Activated CD4-positive, alpha-beta T cell treated with anti-CD3 and anti-CD28 coated beads, Interleukin-2, amount 10 ng/mL, durations not matched to agents 24 days and 14 days (primary cell): ENCODE results near the gene TRPC4AP. TPM values are rescaled to one million over a fixed set of nuclear protein-coding genes. Genes with fewer than 3 reads are reported as not detected.

Source experiments
- DNase-seq: peaks from one replicate; pipeline ENCODE4 v3.0.0; 2022
- H3K27ac Mint-ChIP-seq: one replicate; pipeline ENCODE4 v1.8.0; 2022; ENCODE audit warnings: mild to moderate bottlenecking, mixed read lengths
- H3K27me3 Mint-ChIP-seq: one replicate; pipeline ENCODE4 v1.8.0; 2022; ENCODE audit warnings: mixed read lengths
- H3K36me3 Mint-ChIP-seq: one replicate; pipeline ENCODE4 v1.8.0; 2022; ENCODE audit warnings: low read depth, mild to moderate bottlenecking, mixed read lengths
- H3K4me1 Mint-ChIP-seq: one replicate; pipeline ENCODE4 v1.8.0; 2021; ENCODE audit warnings: mixed read lengths
- H3K4me3 Mint-ChIP-seq: one replicate; pipeline ENCODE4 v1.8.0; 2022; ENCODE audit warnings: mild to moderate bottlenecking, moderate library complexity, mixed read lengths
- H3K9me3 Mint-ChIP-seq: one replicate; pipeline ENCODE4 v1.8.0; 2021; ENCODE audit warnings: mixed read lengths
- intact Hi-C: fragments of 100-400 bp; cut with micrococcal nuclease; formaldehyde crosslinking; loops from one replicate; pipeline ENCODE4 v1.15.1; 2023
- total RNA-seq: library from RNA; stranded (reverse); gene quantifications from 2 replicates; pipeline ENCODE4 v1.2.3, GENCODE V29; 2022

TRPC4AP gene
- total RNA-seq, 1 donor from 2014 or later, result 46.4 TPM

- intact Hi-C loops, result no loop called here
- H3K27me3 Mint-ChIP-seq, result peaks cover 13% of the 10 kb centered on the region
- no peaks in the 10 kb centered on the region for H3K36me3 Mint-ChIP-seq
These were observed 109.4 kb downstream of the TRPC4AP start for GRCh38 chr20:34983089-34983820.

GRCh38 chr20:34982270-34983088 lies 110.1 kb downstream of the TRPC4AP start:
- H3K4me1 Mint-ChIP-seq, result no peaks in the 10 kb centered on the region
- H3K36me3 Mint-ChIP-seq, result no peaks in the 10 kb centered on the region
- no peak overlapping the region for H3K27ac Mint-ChIP-seq
- intact Hi-C loops, result no loop called here
- no peak overlapping the region for H3K4me3 Mint-ChIP-seq
- no peak for DNase-seq
- H3K9me3 Mint-ChIP-seq, result no peaks in the 10 kb centered on the region
- H3K27me3 Mint-ChIP-seq, result peaks cover 13% of the 10 kb centered on the region

More at GRCh38 chr20:34983089-34983820, 109.4 kb downstream of the TRPC4AP start:
- H3K27ac Mint-ChIP-seq, result no peak overlapping the region
- H3K4me1 Mint-ChIP-seq, result no peaks in the 10 kb centered on the region
- no peak overlapping the region for H3K4me3 Mint-ChIP-seq
- no peak for DNase-seq
- no peaks in the 10 kb centered on the region for H3K9me3 Mint-ChIP-seq

- H3K27ac Mint-ChIP-seq, result no peak overlapping the region
- H3K4me3 Mint-ChIP-seq, result no peak overlapping the region
- intact Hi-C loops, result no loop called here
- DNase-seq, result no peak
- H3K36me3 Mint-ChIP-seq, result no peaks in the 10 kb centered on the region
- peaks cover 15% of the 10 kb centered on the region for H3K27me3 Mint-ChIP-seq
- H3K4me1 Mint-ChIP-seq, result no peaks in the 10 kb centered on the region
- no peaks in the 10 kb centered on the region for H3K9me3 Mint-ChIP-seq
These were observed 111.9 kb downstream of the TRPC4AP start for GRCh38 chr20:34980543-34981233.

- peak; percentile 64 for DNase-seq
- Mint-ChIP-seq H3K4me1 (no peaks in the 10 kb centered on the region), H3K4me3 (no peak overlapping the region), H3K27me3 (peaks cover 15% of the 10 kb centered on the region), H3K9me3 (no peaks in the 10 kb centered on the region), H3K36me3 (no peaks in the 10 kb centered on the region), H3K27ac (no peak overlapping the region)
- intact Hi-C loops, result no loop called here
These were observed 113.0 kb downstream of the TRPC4AP start for GRCh38 chr20:34979366-34980153.

- no peaks in the 10 kb centered on the region for H3K9me3 Mint-ChIP-seq
- no peak overlapping the region for H3K4me3 Mint-ChIP-seq
- H3K4me1 Mint-ChIP-seq, result no peaks in the 10 kb centered on the region
- intact Hi-C loops, result no loop called here
- no peak for DNase-seq
- H3K27me3 Mint-ChIP-seq, result peaks cover 11% of the 10 kb centered on the region
- no peak overlapping the region for H3K27ac Mint-ChIP-seq
- no peaks in the 10 kb centered on the region for H3K36me3 Mint-ChIP-seq
These were observed 114.4 kb downstream of the TRPC4AP start for GRCh38 chr20:34978092-34978744.

GRCh38 chr20:34977365-34978091 lies 115.1 kb downstream of the TRPC4AP start:
- H3K4me3 Mint-ChIP-seq, result no peak overlapping the region
- no peaks in the 10 kb centered on the region for H3K36me3 Mint-ChIP-seq
- H3K27me3 Mint-ChIP-seq, result peaks cover 11% of the 10 kb centered on the region
- no peak for DNase-seq
- H3K9me3 Mint-ChIP-seq, result no peaks in the 10 kb centered on the region
- no peak overlapping the region for H3K27ac Mint-ChIP-seq
- intact Hi-C loops, result no loop called here
- H3K4me1 Mint-ChIP-seq, result no peaks in the 10 kb centered on the region

GRCh38 chr20:34976286-34976685 lies 116.3 kb downstream of the TRPC4AP start:
- H3K27ac Mint-ChIP-seq, result no peak overlapping the region
- H3K4me1 Mint-ChIP-seq, result no peaks in the 10 kb centered on the region
- no peak for DNase-seq
- intact Hi-C loops, result no loop called here
- H3K4me3 Mint-ChIP-seq, result no peak overlapping the region
- H3K9me3 Mint-ChIP-seq, result no peaks in the 10 kb centered on the region
- H3K27me3 Mint-ChIP-seq, result peaks cover 7% of the 10 kb centered on the region
- no peaks in the 10 kb centered on the region for H3K36me3 Mint-ChIP-seq

- no peak for DNase-seq
- Mint-ChIP-seq H3K27ac (no peak overlapping the region), H3K4me1 (no peaks in the 10 kb centered on the region), H3K27me3 (peaks cover 7% of the 10 kb centered on the region), H3K9me3 (no peaks in the 10 kb centered on the region), H3K4me3 (no peak overlapping the region), H3K36me3 (no peaks in the 10 kb centered on the region)
- intact Hi-C loops, result no loop called here
These were observed 118.4 kb downstream of the TRPC4AP start for GRCh38 chr20:34974246-34974645.

- H3K4me3 Mint-ChIP-seq, result no peak overlapping the region
- no peak overlapping the region for H3K27ac Mint-ChIP-seq
- H3K9me3 Mint-ChIP-seq, result no peaks in the 10 kb centered on the region
- peaks cover 5% of the 10 kb centered on the region for H3K27me3 Mint-ChIP-seq
- no peaks in the 10 kb centered on the region for H3K4me1 Mint-ChIP-seq
- DNase-seq, result no peak
- intact Hi-C loops, result no loop called here
- H3K36me3 Mint-ChIP-seq, result no peaks in the 10 kb centered on the region
These were observed 120.9 kb downstream of the TRPC4AP start for GRCh38 chr20:34971561-34972235.

- Mint-ChIP-seq H3K27me3 (peaks cover 5% of the 10 kb centered on the region), H3K36me3 (no peaks in the 10 kb centered on the region), H3K4me1 (no peaks in the 10 kb centered on the region), H3K9me3 (no peaks in the 10 kb centered on the region), H3K4me3 (no peak overlapping the region), H3K27ac (no peak overlapping the region)
- intact Hi-C loops, result no loop called here
- no peak for DNase-seq
These were observed 121.6 kb downstream of the TRPC4AP start for GRCh38 chr20:34970846-34971560.

- H3K9me3 Mint-ChIP-seq, result no peaks in the 10 kb centered on the region
- peaks cover 5% of the 10 kb centered on the region for H3K27me3 Mint-ChIP-seq
- H3K27ac Mint-ChIP-seq, result no peak overlapping the region
- intact Hi-C loops, result no loop called here
- no peak overlapping the region for H3K4me3 Mint-ChIP-seq
- no peaks in the 10 kb centered on the region for H3K36me3 Mint-ChIP-seq
- no peak for DNase-seq
- H3K4me1 Mint-ChIP-seq, result no peaks in the 10 kb centered on the region
These were observed 122.3 kb downstream of the TRPC4AP start for GRCh38 chr20:34970193-34970840.
